Neuronal stem cell (in vitro differentiated cells): Measurements from ENCODE around the gene P2RX7.

Experiments
- DNase-seq: peaks from one replicate; pipeline ENCODE4 v3.0.0-alpha.2; 2013; ENCODE audit warnings: low spot score
- H2AFZ ChIP-seq: one replicate; pipeline ENCODE4 v1.6.1; 2013; ENCODE audit warnings: mild to moderate bottlenecking, low read length, inconsistent platforms
- H2AK5ac ChIP-seq: 2 replicates; pipeline ENCODE4 v1.6.1; 2013; ENCODE audit warnings: low read depth, mild to moderate bottlenecking, inconsistent platforms, low read length, moderate library complexity, mixed read lengths
- H2BK120ac ChIP-seq: 2 replicates; pipeline ENCODE4 v1.6.1; 2013; ENCODE audit warnings: low read depth, mild to moderate bottlenecking, inconsistent platforms, low read length, moderate library complexity, mixed read lengths
- H2BK12ac ChIP-seq: one replicate; pipeline ENCODE4 v1.6.1; 2013; ENCODE audit warnings: low read length, inconsistent platforms
- H2BK15ac ChIP-seq: 2 replicates; pipeline ENCODE4 v1.6.1; 2013; ENCODE audit warnings: mild to moderate bottlenecking, low read length, inconsistent platforms, mixed read lengths
- H2BK5ac ChIP-seq: one replicate; pipeline ENCODE4 v1.6.1; 2013; ENCODE audit warnings: inconsistent platforms, mild to moderate bottlenecking, low read length, moderate library complexity
- H3K14ac ChIP-seq: one replicate; pipeline ENCODE4 v1.6.1; 2013; ENCODE audit warnings: low read length, inconsistent platforms
- H3K18ac ChIP-seq: 2 replicates; pipeline ENCODE4 v1.6.1; 2013; ENCODE audit warnings: low read length, inconsistent platforms
- H3K23ac ChIP-seq: 2 replicates; pipeline ENCODE4 v1.6.1; 2013; ENCODE audit warnings: low read depth, mild to moderate bottlenecking, mixed read lengths, low read length, inconsistent platforms; ENCODE audit not compliant: poor library complexity
- H3K27ac ChIP-seq: replicated peaks from 3 replicates; pipeline ENCODE4 v1.5.1; 2013; ENCODE audit warnings: low read length, inconsistent platforms
- H3K27me3 ChIP-seq, 3 experiments: 2 replicates each; pipeline ENCODE4 v1.6.1; 2013; ENCODE audit warnings: low read length in 3 of 3, mild to moderate bottlenecking in 2 of 3, inconsistent platforms in 1 of 3, low read depth in 1 of 3, mixed read lengths in 1 of 3, moderate library complexity in 1 of 3; ENCODE audit not compliant: control insufficient read depth in 3 of 3, insufficient read depth in 3 of 3
- H3K36me3 ChIP-seq, 2 donors: replicated peaks in 1 of 2; 2 replicates each; pipeline ENCODE4 v1.6.1; 2013; ENCODE audit warnings: low read length in 2 of 2; ENCODE audit not compliant: control insufficient read depth in 2 of 2, insufficient read depth in 2 of 2
- H3K4ac ChIP-seq: 2 replicates; pipeline ENCODE4 v1.6.1; 2013; ENCODE audit warnings: inconsistent platforms, mild to moderate bottlenecking, low read length, moderate library complexity
- H3K4me1 ChIP-seq, 2 donors: 1 replicate in 1 of 2; 2 replicates in 1 of 2; pipeline ENCODE4 v1.6.1; 2013; ENCODE audit warnings: low read length in 2 of 2, low read depth in 1 of 2; ENCODE audit not compliant: control insufficient read depth in 2 of 2, insufficient read depth in 1 of 2
- H3K4me2 ChIP-seq: one replicate; pipeline ENCODE4 v1.6.1; 2013; ENCODE audit warnings: mild to moderate bottlenecking, low read length, inconsistent platforms; ENCODE audit not compliant: insufficient read depth, poor library complexity, severe bottlenecking
- H3K4me3 ChIP-seq, 2 donors: 2 replicates each; pipeline ENCODE4 v1.5.1; 2013; ENCODE audit warnings: low read length in 2 of 2, mild to moderate bottlenecking in 2 of 2, inconsistent platforms in 1 of 2, moderate library complexity in 1 of 2
- H3K79me1 ChIP-seq: one replicate; pipeline ENCODE4 v1.6.1; 2013; ENCODE audit warnings: low read depth, mild to moderate bottlenecking, inconsistent platforms, low read length, moderate library complexity
- H3K9ac ChIP-seq: one replicate; pipeline ENCODE4 v1.6.1; 2013; ENCODE audit warnings: mild to moderate bottlenecking, low read depth, low read length, inconsistent platforms; ENCODE audit not compliant: poor library complexity
- H3K9me3 ChIP-seq, 2 donors: replicated peaks in 1 of 2; 2 replicates each; pipeline versions ENCODE3 to v1.6.1; 2013; ENCODE audit warnings: low read length in 2 of 2, mild to moderate bottlenecking in 2 of 2, inconsistent platforms in 1 of 2, low read depth in 1 of 2, mixed read lengths in 1 of 2, moderate library complexity in 1 of 2; ENCODE audit not compliant: control insufficient read depth in 2 of 2, insufficient read depth in 1 of 2
- H4K8ac ChIP-seq: one replicate; pipeline ENCODE4 v1.6.1; 2013; ENCODE audit warnings: low read depth, mild to moderate bottlenecking, inconsistent platforms, low read length, moderate library complexity
- H4K91ac ChIP-seq: one replicate; pipeline ENCODE4 v1.6.1; 2013; ENCODE audit warnings: low read length, low read depth, mild to moderate bottlenecking, inconsistent platforms; ENCODE audit not compliant: poor library complexity
- WGBS, 2 donors: extraction: QIAGEN DNeasy Blood & Tissue Kit; methylation state at CpG; one replicate each; pipeline ENCODE4 v1.1.7; 2013; ENCODE audit warnings: missing lambda C conversion rate in 2 of 2, mixed read lengths in 1 of 2; ENCODE audit not compliant: insufficient read length in 2 of 2, insufficient replicate concordance in 1 of 2; ENCODE audit errors: extremely low coverage in 2 of 2; 5-methylcytosine and 5-hydroxymethylcytosine counted together

Gene P2RX7

GRCh38 chr12:121214855-121215745 lies 82.4 kb downstream of the P2RX7 start:
- Histone ChIP-seq H3K18ac (no peak overlapping the region), H3K9ac (no peak overlapping the region), H3K14ac (no peak overlapping the region), H3K36me3 (peaks cover 0 to 2% of the 10 kb centered on the region in 2 donors), H2AFZ (no peak overlapping the region), H3K4me3 (no peak overlapping the region), H2AK5ac (no peak overlapping the region), H3K9me3 (no peaks in the 10 kb centered on the region), H4K91ac (no peak overlapping the region), H4K8ac (no peak overlapping the region), H3K79me1 (no peaks in the 10 kb centered on the region), H3K27me3 (no peaks in the 10 kb centered on the region), H2BK5ac (no peak overlapping the region), H3K4me1 (peaks cover 0 to 3% of the 10 kb centered on the region in 2 donors), H3K23ac (no peak overlapping the region), H3K4me2 (no peak overlapping the region), H2BK120ac (no peak overlapping the region), H3K4ac (no peak overlapping the region), H2BK12ac (no peak overlapping the region), H3K27ac (no peak overlapping the region), H2BK15ac (no peak overlapping the region)
- no CpG with 5 or more reads among the region's 14 CpGs for WGBS, 2 donors
- DNase-seq, result no peak

GRCh38 chr12:121216102-121216501 lies 83.4 kb downstream of the P2RX7 start:
- no peak overlapping the region for H3K23ac ChIP-seq
- H4K8ac ChIP-seq, result no peak overlapping the region
- no peak overlapping the region for H3K18ac ChIP-seq
- no peaks in the 10 kb centered on the region for H3K27me3 ChIP-seq
- H3K4me2 ChIP-seq, result no peak overlapping the region
- no peaks in the 10 kb centered on the region for H3K4me1 ChIP-seq
- no peaks in the 10 kb centered on the region for H3K79me1 ChIP-seq
- WGBS, 2 donors, result no CpG with 5 or more reads among the region's 4 CpGs
- no peak overlapping the region for H2BK120ac ChIP-seq
- no peak overlapping the region for H2BK15ac ChIP-seq
- H2AK5ac ChIP-seq, result no peak overlapping the region
- no peak overlapping the region for H3K14ac ChIP-seq
- no peak overlapping the region for H2BK5ac ChIP-seq
- no peak overlapping the region for H3K9ac ChIP-seq
- H3K36me3 ChIP-seq, result peaks cover 0 to 2% of the 10 kb centered on the region in 2 donors
- H3K9me3 ChIP-seq, result no peaks in the 10 kb centered on the region
- no peak overlapping the region for H3K4me3 ChIP-seq
- H3K27ac ChIP-seq, result no peak overlapping the region
- no peak overlapping the region for H3K4ac ChIP-seq
- no peak overlapping the region for H2BK12ac ChIP-seq
- DNase-seq, result no peak
- no peak overlapping the region for H4K91ac ChIP-seq
- H2AFZ ChIP-seq, result no peak overlapping the region

- Histone ChIP-seq H2AFZ (no peak overlapping the region), H3K4me3 (no peak overlapping the region), H3K4ac (no peak overlapping the region), H3K23ac (no peak overlapping the region), H2BK12ac (no peak overlapping the region), H2BK120ac (no peak overlapping the region), H2BK15ac (no peak overlapping the region), H4K91ac (no peak overlapping the region), H4K8ac (no peak overlapping the region), H3K79me1 (no peaks in the 10 kb centered on the region), H3K14ac (no peak overlapping the region), H3K36me3 (peaks cover 0 to 2% of the 10 kb centered on the region in 2 donors), H2BK5ac (no peak overlapping the region), H3K4me2 (no peak overlapping the region), H3K27me3 (no peaks in the 10 kb centered on the region), H3K18ac (no peak overlapping the region), H2AK5ac (no peak overlapping the region), H3K9me3 (no peaks in the 10 kb centered on the region), H3K4me1 (no peaks in the 10 kb centered on the region), H3K9ac (no peak overlapping the region), H3K27ac (no peak overlapping the region)
- no CpG with 5 or more reads among the region's 8 CpGs for whole genome bisulfite sequencing, 2 donors
- no peak for DNase-seq
Measured at GRCh38 chr12:121217063-121217462, 84.4 kb downstream of the P2RX7 start.

GRCh38 chr12:121217761-121218160 lies 85.1 kb downstream of the P2RX7 start:
- H3K9ac ChIP-seq, result no peak overlapping the region
- no CpG with 5 or more reads among the region's 5 CpGs for WGBS, 2 donors

More at GRCh38 chr12:121217761-121218160, 85.1 kb downstream of the P2RX7 start:
- H3K4me2 ChIP-seq, result no peak overlapping the region
- H3K9me3 ChIP-seq, result no peaks in the 10 kb centered on the region
- H3K79me1 ChIP-seq, result peaks cover 2% of the 10 kb centered on the region
- no peak overlapping the region for H3K27ac ChIP-seq
- no peak overlapping the region for H3K4me3 ChIP-seq
- no peaks in the 10 kb centered on the region for H3K4me1 ChIP-seq
- H3K23ac ChIP-seq, result no peak overlapping the region
- no peak overlapping the region for H2AK5ac ChIP-seq
- H2BK12ac ChIP-seq, result no peak overlapping the region
- no peak for DNase-seq
- H3K36me3 ChIP-seq, result peaks cover 0 to 2% of the 10 kb centered on the region in 2 donors
- H4K8ac ChIP-seq, result no peak overlapping the region
- no peak overlapping the region for H2BK5ac ChIP-seq
- no peak overlapping the region for H3K14ac ChIP-seq
- H2AFZ ChIP-seq, result no peak overlapping the region
- no peak overlapping the region for H3K18ac ChIP-seq
- H2BK15ac ChIP-seq, result no peak overlapping the region
- no peak overlapping the region for H2BK120ac ChIP-seq
- H4K91ac ChIP-seq, result no peak overlapping the region
- H3K27me3 ChIP-seq, result no peaks in the 10 kb centered on the region
- no peak overlapping the region for H3K4ac ChIP-seq
